NCI-H524 treated with DMSO at 0.1 percent for 48 hours (cell line): ENCODE measurements around the gene FGD2.
A peak's percentile ranks its signal among the peaks of the same experiment; 100 is the strongest.
"Not testable (repeated sequence)": the region's sequence is repeated elsewhere in the genome, so short reads cannot be mapped to it uniquely, and the experiment has no call there.

ENCODE experiments used
- DNase-seq: peaks from one replicate; lab custom pipeline; 2025; lab: John Stamatoyannopoulos, UW

FGD2 gene

DNA sequence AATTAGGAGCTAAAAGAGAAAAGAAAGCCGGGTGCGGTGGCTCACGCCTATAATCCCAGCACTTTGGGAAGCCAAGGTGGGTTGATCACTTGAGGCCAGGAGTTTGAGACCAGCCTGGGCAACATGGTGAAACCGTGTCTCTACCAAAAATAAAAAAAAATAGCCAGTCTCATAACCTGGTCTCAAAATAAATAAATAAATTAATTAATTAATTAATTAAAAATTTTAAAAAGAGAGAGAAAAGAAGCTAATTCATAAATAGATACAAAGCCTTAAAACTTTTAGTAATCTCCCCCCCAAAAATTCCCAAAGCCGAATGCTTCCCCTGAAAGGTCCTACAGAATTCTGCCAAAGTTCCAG is 53.5 kb downstream of the FGD2 start:
- DNase-seq = not testable (repeated sequence)

DNA sequence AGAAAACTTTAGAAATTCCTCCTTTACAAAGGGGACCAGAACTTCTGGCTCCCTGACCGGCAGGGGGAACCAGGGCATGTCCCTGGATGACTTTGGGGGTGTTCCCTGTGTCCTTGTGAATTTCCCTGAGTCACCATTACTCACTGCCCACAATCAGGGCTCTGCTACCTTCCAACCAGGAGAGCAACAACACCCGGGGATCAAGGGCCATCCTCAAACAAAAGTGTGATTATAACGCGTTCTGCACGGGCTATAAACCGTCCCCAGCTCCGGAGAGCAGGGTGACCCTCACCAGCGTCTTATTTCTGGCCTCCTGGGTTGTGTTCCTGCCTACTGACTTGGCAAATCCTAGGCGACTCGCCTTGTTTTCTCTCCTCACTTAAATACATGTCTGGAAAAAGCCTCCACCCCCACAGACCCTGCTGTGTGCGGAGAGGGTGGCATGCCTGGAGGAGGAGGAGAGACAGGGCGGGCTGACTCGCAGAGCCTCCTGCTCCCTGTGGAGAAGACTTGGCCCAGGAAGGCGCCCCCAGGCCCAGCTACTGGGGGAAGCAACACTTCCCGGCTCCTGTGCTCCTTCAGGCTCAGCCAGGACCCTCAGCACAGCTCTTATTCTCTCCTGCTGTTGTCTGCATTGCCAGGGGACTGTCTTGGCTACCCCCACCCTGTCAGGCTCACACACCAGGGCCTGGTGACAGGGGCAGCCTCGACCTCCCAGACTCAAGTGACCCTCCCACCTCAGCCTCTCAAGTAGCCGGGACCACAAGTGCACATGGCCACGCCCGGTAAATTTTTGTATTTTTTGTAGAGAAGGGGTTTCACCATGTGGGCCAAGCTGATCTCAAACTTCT is 54.1 kb downstream of the FGD2 start:
- DNase-seq = no peak

DNA sequence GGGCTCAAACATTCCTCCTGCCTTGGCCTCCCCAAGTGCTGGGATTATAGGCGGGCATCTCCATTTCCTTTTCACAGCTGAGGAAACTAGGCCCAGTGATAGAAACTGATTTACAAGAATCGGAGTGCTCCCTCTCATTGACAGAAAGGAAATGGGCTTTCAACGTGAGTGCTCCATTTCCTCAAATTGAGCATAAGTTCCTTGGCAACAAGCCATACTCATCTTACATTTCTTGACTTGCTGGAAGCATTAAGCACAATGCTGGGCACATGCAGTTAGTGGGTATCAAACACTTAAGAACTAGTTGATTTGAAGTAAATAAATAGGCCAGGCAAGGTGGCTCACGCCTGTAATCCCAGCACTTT is 54.7 kb downstream of the FGD2 start:
- no peak for DNase-seq

GRCh38 chr6:37061157-37061804 is 55.8 kb downstream of the FGD2 start:
- DNase-seq = no peak

DNA sequence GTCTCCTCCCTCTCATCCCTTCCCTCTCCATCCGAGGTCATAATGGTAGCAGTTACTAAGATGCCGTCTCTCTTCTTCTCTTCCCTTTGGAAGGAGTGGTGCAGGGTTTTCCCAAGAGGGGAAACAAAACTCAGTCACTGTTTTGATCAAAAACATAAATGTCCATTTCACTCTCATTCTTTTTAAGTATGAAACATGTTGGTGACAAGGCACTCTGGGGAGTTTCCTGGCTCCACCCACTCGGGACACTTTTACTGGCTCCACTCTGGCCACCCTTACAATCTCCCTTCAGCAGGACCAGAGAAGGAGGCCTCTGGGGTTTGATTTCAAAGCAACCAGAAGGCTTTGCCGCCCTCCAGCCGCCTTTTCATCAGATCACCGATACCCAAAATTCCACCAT is 57.0 kb downstream of the FGD2 start:
- no peak for DNase-seq

- peak; percentile 3 for DNase-seq
Measured at GRCh38 chr6:37068356-37069270, 63.2 kb downstream of the FGD2 start.

DNA sequence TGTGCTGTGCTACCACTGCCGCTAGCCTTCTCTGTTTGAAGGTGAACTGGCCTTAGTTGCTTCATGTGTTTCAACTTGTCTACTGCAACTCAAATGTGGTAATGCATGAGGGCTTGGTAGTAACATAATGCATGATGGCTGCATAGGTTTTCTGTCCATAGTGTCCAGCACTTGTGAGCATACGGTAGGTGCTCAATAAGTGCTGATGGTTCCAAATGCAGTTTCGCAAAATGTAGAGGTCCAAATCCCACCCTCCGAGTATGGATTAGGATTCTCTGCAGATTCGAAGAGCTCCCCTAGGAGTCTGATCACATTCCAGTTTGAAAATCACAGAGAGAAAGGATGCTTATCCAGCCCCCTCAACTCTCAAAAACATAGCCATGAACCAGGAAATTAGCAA is 64.2 kb downstream of the FGD2 start:
- DNase-seq = no peak

DNA sequence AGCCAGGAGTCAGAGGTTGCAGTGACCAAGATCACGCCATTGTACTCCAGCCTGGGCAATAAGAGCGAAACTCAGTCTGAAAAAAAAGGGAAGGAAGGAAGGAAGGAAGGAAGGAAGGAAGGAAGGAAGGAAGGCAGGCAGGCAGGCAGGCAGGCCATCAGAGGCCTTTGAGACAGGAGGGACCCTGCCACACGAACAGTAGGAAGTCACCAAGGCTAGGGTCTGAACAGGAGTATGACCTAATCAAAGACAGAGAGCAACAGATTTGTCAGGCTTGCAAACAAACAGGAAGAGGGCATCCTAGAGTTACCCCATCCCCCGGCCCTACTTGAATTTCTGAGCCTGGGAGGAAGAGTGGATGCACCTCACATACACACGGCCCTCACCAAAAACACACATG is 67.1 kb downstream of the FGD2 start:
- DNase-seq = no peak

DNA sequence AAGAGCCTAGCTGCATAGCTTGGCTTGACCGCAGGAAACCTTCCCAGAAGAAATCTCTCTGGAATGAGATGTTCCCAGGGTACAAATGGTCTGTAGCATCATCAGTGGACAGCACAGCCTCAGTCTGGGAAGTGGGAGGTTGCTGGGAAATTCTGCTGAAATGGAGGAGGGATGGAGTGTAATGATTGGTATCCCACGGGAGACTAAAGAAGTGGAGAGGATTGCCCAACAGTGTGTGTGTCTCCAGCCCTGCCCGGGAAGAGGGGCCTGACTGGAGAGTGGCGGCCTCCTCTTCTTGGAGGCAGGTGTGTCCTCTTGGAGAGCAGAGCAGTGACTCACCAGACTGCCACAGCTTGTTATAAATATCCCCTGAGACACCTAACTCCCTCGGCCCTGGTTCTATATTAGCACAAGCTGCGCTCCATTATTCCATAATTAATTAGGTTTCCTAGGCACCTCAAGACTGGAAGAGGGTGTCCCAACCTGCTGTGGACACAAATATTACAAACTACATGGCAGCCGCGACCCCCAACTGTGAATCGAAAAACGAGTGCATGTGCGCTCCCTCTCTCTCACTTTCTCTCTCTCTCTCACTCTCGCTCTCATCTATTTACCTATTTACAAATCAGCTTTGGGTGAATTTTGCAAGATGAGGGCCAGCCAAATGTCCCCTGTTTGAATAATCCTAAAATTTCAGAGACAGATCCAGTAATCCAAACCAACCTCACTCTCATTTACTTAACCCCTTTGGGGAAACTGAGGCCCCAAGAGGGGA is 68.8 kb downstream of the FGD2 start:
- DNase-seq = no peak

- no peak for DNase-seq
Measured at GRCh38 chr6:37077191-37077904, 71.9 kb downstream of the FGD2 start.

GRCh38 chr6:37077905-37078296 is 72.4 kb downstream of the FGD2 start:
- no peak for DNase-seq
